Stomach (tissue), 4 donors: ENCODE data around the gene PRSS53.

ENCODE experiments used
- CTCF ChIP-seq, 7 experiments: fragments of 450-650 bp in 4 of 7; fragments of 200-600 bp in 3 of 7; sonication (generic) in 3 of 7; IDR thresholded peaks; one replicate each; pipeline ENCODE4 v1.5.1; 2016 to 2019; ENCODE audit warnings: antibody characterized with exemption in 7 of 7, control low read depth in 2 of 7, mild to moderate bottlenecking in 1 of 7
- POLR2AphosphoS5 ChIP-seq, 3 donors: sonication (generic); formaldehyde crosslinking; IDR thresholded peaks; one replicate each; pipeline ENCODE4 v1.6.1; 2016; ENCODE audit warnings: antibody characterized with exemption in 3 of 3

- no peak for TF ChIP-seq POLR2AphosphoS5 (IDR thresholded peaks at IDR 0.05)
- no peak for TF ChIP-seq CTCF (IDR thresholded peaks at IDR 0.05)
Measured at GRCh38 chr16:31067342-31067741, 21.4 kb downstream of the PRSS53 start.
